Caco-2 (cell line): ENCODE results near the gene SUPT6H. TPM values are rescaled to one million over a fixed set of nuclear protein-coding genes. Genes with fewer than 3 reads are reported as not detected.

Experiments used
- BruUV-seq: library from RNA; stranded (reverse); fragments of 400-500 nt; replicated peaks from 2 replicates; lab custom pipeline; 2021; lab: Mats Ljungman, UMichigan
- CTCF ChIA-PET: fragments of 300-600 bp; sonication (Branson Sonifier 250); formaldehyde crosslinking; loops from one replicate; lab custom pipeline; 2022; ENCODE audit warnings: antibody characterized with exemption; lab: Charles Lee
- POLR2A ChIA-PET: fragments of 300-600 bp; sonication (Branson Sonifier 250); formaldehyde crosslinking; loops from one replicate; lab custom pipeline; 2022; ENCODE audit warnings: antibody characterized with exemption; lab: Charles Lee
- DNase-seq, 2 experiments: peaks; one replicate each; pipeline versions ENCODE4 v3.0.0 to v3.0.0-alpha.2; 2020 to 2022
- H3K27me3 ChIP-seq: replicated peaks from 2 replicates; pipeline ENCODE4 v1.6.0; 2011; ENCODE audit warnings: low read length; ENCODE audit not compliant: control insufficient read depth, insufficient read depth
- H3K36me3 ChIP-seq: 2 replicates; pipeline ENCODE4 v1.5.1; 2011; ENCODE audit warnings: low read length; ENCODE audit not compliant: control insufficient read depth, insufficient read depth
- H3K4me1 ChIP-seq: fragments of 250-450 bp; sonication (Bioruptor Pico); 2 replicates; pipeline ENCODE4 v1.5.1; 2020; ENCODE audit warnings: mild to moderate bottlenecking
- H3K4me3 ChIP-seq: 2 replicates; pipeline ENCODE4 v1.5.1; 2011; ENCODE audit warnings: low read depth, mild to moderate bottlenecking, control low read depth, low read length
- H3K9me3 ChIP-seq: fragments of 250-450 bp; sonication (Bioruptor Pico); 2 replicates; pipeline ENCODE4 v1.5.1; 2020; ENCODE audit warnings: mild to moderate bottlenecking, moderate library complexity
- H3K27ac Mint-ChIP-seq: one replicate; pipeline ENCODE4 v1.8.0; 2022; ENCODE audit warnings: mixed read lengths; ENCODE audit not compliant: unreplicated experiment
- H3K27me3 Mint-ChIP-seq: one replicate; pipeline ENCODE4 v1.8.0; 2022; ENCODE audit warnings: mixed read lengths; ENCODE audit not compliant: insufficient read depth, unreplicated experiment
- H3K36me3 Mint-ChIP-seq: one replicate; pipeline ENCODE4 v1.8.0; 2022; ENCODE audit warnings: mild to moderate bottlenecking, mixed read lengths; ENCODE audit not compliant: insufficient read depth, unreplicated experiment
- H3K4me1 Mint-ChIP-seq: one replicate; pipeline ENCODE4 v1.8.0; 2022; ENCODE audit warnings: low read depth, mixed read lengths; ENCODE audit not compliant: unreplicated experiment
- H3K4me3 Mint-ChIP-seq: one replicate; pipeline ENCODE4 v1.8.0; 2022; ENCODE audit warnings: mild to moderate bottlenecking, moderate library complexity, mixed read lengths; ENCODE audit not compliant: unreplicated experiment
- H3K9me3 Mint-ChIP-seq: one replicate; pipeline ENCODE4 v1.8.0; 2022; ENCODE audit warnings: mixed read lengths; ENCODE audit not compliant: unreplicated experiment
- CTCF ChIP-seq, 2 experiments: fragments of 200-600 bp in 1 of 2; IDR thresholded peaks; 1 replicate in 1 of 2; 2 replicates in 1 of 2; pipeline versions ENCODE4 v1.5.1 to v1.8.0; 2011 to 2022; ENCODE audit warnings: antibody characterized with exemption in 1 of 2, control low read depth in 1 of 2, inconsistent platforms in 1 of 2, low read depth in 1 of 2, low read length in 1 of 2, mild to moderate bottlenecking in 1 of 2, moderate library complexity in 1 of 2; ENCODE audit not compliant: insufficient read depth in 1 of 2, severe bottlenecking in 1 of 2, unreplicated experiment in 1 of 2
- intact Hi-C: fragments of 100-400 bp; cut with micrococcal nuclease; formaldehyde crosslinking; loops from one replicate; pipeline ENCODE4 v1.10.0; 2022; ENCODE audit not compliant: unreplicated experiment
- total RNA-seq: library from RNA; stranded (reverse); gene quantifications from 2 replicates; pipeline ENCODE4 v1.2.3, GENCODE V29; 2022

SUPT6H gene
- total RNA-seq, 1 experiment from 2014 or later: 129 TPM

- no TSS peak for BruUV-seq
- H3K9me3 ChIP-seq: no peaks in the 10 kb centered on the region
- Mint-ChIP-seq H3K4me3 (no peak overlapping the region), H3K36me3 (peaks cover 17% of the 10 kb centered on the region), H3K4me1 (no peaks in the 10 kb centered on the region), H3K27me3 (no peaks in the 10 kb centered on the region), H3K9me3 (no peaks in the 10 kb centered on the region), H3K27ac (no peak overlapping the region)
- DNase-seq: no peak
- intact Hi-C loops: no loop called here
- H3K27me3 ChIP-seq: no peaks in the 10 kb centered on the region
- ChIA-PET POLR2A (no interaction called here), CTCF (no interaction called here)
- TF ChIP-seq CTCF (IDR thresholded peaks at IDR 0.05; ENCODE audit: insufficient read depth in 1 of 2, low read depth in 1 of 2, low read length in 1 of 2, severe bottlenecking in 1 of 2, unreplicated experiment in 1 of 2): no peak
- H3K4me1 ChIP-seq: peaks cover 6% of the 10 kb centered on the region; the same call in 1 of the 2 replicates
- H3K36me3 ChIP-seq: no peaks in the 10 kb centered on the region; the same call in 1 of the 2 replicates
- H3K4me3 ChIP-seq: no peak overlapping the region
These were observed 75.3 kb downstream of the SUPT6H start for GRCh38 chr17:28737316-28737715.

- Mint-ChIP-seq H3K4me3 (no peak overlapping the region), H3K27ac (no peak overlapping the region), H3K36me3 (peaks cover 20% of the 10 kb centered on the region), H3K27me3 (no peaks in the 10 kb centered on the region), H3K4me1 (no peaks in the 10 kb centered on the region), H3K9me3 (no peaks in the 10 kb centered on the region)
- ChIA-PET CTCF (interaction anchor here (0.9 kb wide), 1 partner anchor 11 kb away, joined by 6 read pairs; no protein-coding TSS in a partner anchor), POLR2A (no interaction called here)
- no peaks in the 10 kb centered on the region; the same call in 1 of the 2 replicates for H3K36me3 ChIP-seq
- BruUV-seq: no TSS peak
- H3K27me3 ChIP-seq: no peaks in the 10 kb centered on the region
- DNase-seq: no peak
- H3K4me3 ChIP-seq: no peak overlapping the region
- no peaks in the 10 kb centered on the region for H3K9me3 ChIP-seq
- peaks cover 12% of the 10 kb centered on the region; the same call in 1 of the 2 replicates for H3K4me1 ChIP-seq
- TF ChIP-seq CTCF (IDR thresholded peaks at IDR 0.05; ENCODE audit: insufficient read depth in 1 of 2, low read depth in 1 of 2, low read length in 1 of 2, severe bottlenecking in 1 of 2, unreplicated experiment in 1 of 2): no peak
- intact Hi-C loops: no loop called here
These were observed 76.0 kb downstream of the SUPT6H start for GRCh38 chr17:28737770-28738679.

GRCh38 chr17:28738680-28739384, 76.8 kb downstream of the SUPT6H start:
- no peaks in the 10 kb centered on the region for H3K9me3 Mint-ChIP-seq
- POLR2A ChIA-PET: no interaction called here
- no peak overlapping the region for H3K4me3 Mint-ChIP-seq
- no peak for DNase-seq
- no peak for TF ChIP-seq CTCF (IDR thresholded peaks at IDR 0.05; ENCODE audit: insufficient read depth in 1 of 2, low read depth in 1 of 2, low read length in 1 of 2, severe bottlenecking in 1 of 2, unreplicated experiment in 1 of 2)
- no peaks in the 10 kb centered on the region for H3K4me1 Mint-ChIP-seq
- no peaks in the 10 kb centered on the region; the same call in 1 of the 2 replicates for H3K36me3 ChIP-seq
- CTCF ChIA-PET: interaction anchor here (0.9 kb wide), 1 partner anchor 12 kb away, joined by 6 read pairs; no protein-coding TSS in a partner anchor
- no peaks in the 10 kb centered on the region for H3K9me3 ChIP-seq
- intact Hi-C loops: no loop called here
- H3K27me3 Mint-ChIP-seq: no peaks in the 10 kb centered on the region
- no peaks in the 10 kb centered on the region for H3K27me3 ChIP-seq
- H3K27ac Mint-ChIP-seq: no peak overlapping the region
- no peak overlapping the region for H3K4me3 ChIP-seq
- H3K36me3 Mint-ChIP-seq: peaks cover 23% of the 10 kb centered on the region
- BruUV-seq: no TSS peak
- H3K4me1 ChIP-seq: peaks cover 12% of the 10 kb centered on the region; the same call in 1 of the 2 replicates
